Measurements from ENCODE around the gene AUH.
"Not testable (repeated sequence)": the region's sequence is repeated elsewhere in the genome, so short reads cannot be mapped to it uniquely, and the experiment has no call there.

The AUH gene

GRCh38 chr9:91378054-91378453 is 16.3 kb upstream of the AUH start:
- DNase-seq = not testable (repeated sequence)

GRCh38 chr9:91376239-91376638 is 14.5 kb upstream of the AUH start:
- peak in 1 of 2 donors; percentile 14 for DNase-seq

- no peak for DNase-seq
Measured at GRCh38 chr9:91374939-91375338, 13.2 kb upstream of the AUH start.

GRCh38 chr9:91371894-91372293 is 10.2 kb upstream of the AUH start:
- DNase-seq = no peak

GRCh38 chr9:91370006-91370405 is 8.3 kb upstream of the AUH start:
- DNase-seq = not testable (repeated sequence)

- DNase-seq = no peak
Measured at GRCh38 chr9:91364702-91365101, 3.0 kb upstream of the AUH start.

GRCh38 chr9:91364005-91364404 is 2.3 kb upstream of the AUH start:
- no peak for DNase-seq

GRCh38 chr9:91362051-91362611 is 413 bp upstream of the AUH start:
- DNase-seq = no peak

GRCh38 chr9:91360551-91361290 is 997 bp downstream of the AUH start:
- DNase-seq = no peak

- no peak for DNase-seq
Measured at GRCh38 chr9:91359734-91360470, 1.8 kb downstream of the AUH start.

- DNase-seq = no peak
Measured at GRCh38 chr9:91359083-91359482, 2.6 kb downstream of the AUH start.

- DNase-seq = no peak
Measured at GRCh38 chr9:91354881-91355280, 6.8 kb downstream of the AUH start.

GRCh38 chr9:91349115-91349555 is 12.6 kb downstream of the AUH start:
- DNase-seq = no peak

- DNase-seq = no peak
Measured at GRCh38 chr9:91348191-91348807, 13.4 kb downstream of the AUH start.

- no peak for DNase-seq
Measured at GRCh38 chr9:91347377-91347776, 14.3 kb downstream of the AUH start.

- DNase-seq = no peak
Measured at GRCh38 chr9:91346644-91347043, 15.1 kb downstream of the AUH start.

GRCh38 chr9:91345978-91346377 is 15.7 kb downstream of the AUH start:
- DNase-seq = no peak

GRCh38 chr9:91342575-91342974 is 19.1 kb downstream of the AUH start:
- DNase-seq = no peak

- no peak for DNase-seq
Measured at GRCh38 chr9:91341749-91342148, 20.0 kb downstream of the AUH start.

- no peak for DNase-seq
Measured at GRCh38 chr9:91341258-91341746, 20.4 kb downstream of the AUH start.

- DNase-seq = no peak
Measured at GRCh38 chr9:91340395-91340967, 21.2 kb downstream of the AUH start.

GRCh38 chr9:91338681-91339080 is 23.0 kb downstream of the AUH start:
- DNase-seq = no peak

GRCh38 chr9:91336786-91337185 is 24.9 kb downstream of the AUH start:
- DNase-seq = no peak

All from CD4-positive, alpha-beta T cell treated with Interferon alpha-2 for 1 hour (primary cell).